ENCODE measurements around the gene SPATS1.

The SPATS1 gene

GRCh38 chr6:44356487-44356886 lies 14.0 kb downstream of the SPATS1 start:
- H3K36me3 ChIP-seq (ENCODE audit: insufficient read depth, low read length) = no peaks in the 10 kb centered on the region
- H3K27me3 ChIP-seq (ENCODE audit: insufficient read depth, low read length, poor library complexity, severe bottlenecking) = no peaks in the 10 kb centered on the region
- no peaks in the 10 kb centered on the region for H3F3A ChIP-seq (ENCODE audit: low read depth)
- H3K9me2 ChIP-seq (replicated peaks; ENCODE audit: low read depth, low read length) = no peaks in the 10 kb centered on the region
- TF ChIP-seq EZH2phosphoT487 (IDR thresholded peaks at IDR 0.05; ENCODE audit: borderline replicate concordance) (no peak), CTCF (conservative IDR thresholded peaks at IDR 0.05; ENCODE audit: low read length) (no peak)
- no peak overlapping the region for H3K4me2 ChIP-seq (ENCODE audit: low read depth, low read length, poor library complexity, severe bottlenecking)
- no peaks in the 10 kb centered on the region for H3K79me2 ChIP-seq (ENCODE audit: insufficient read depth, low read length)
- H3K9ac ChIP-seq (ENCODE audit: low read depth, low read length, poor library complexity, severe bottlenecking) = no peak overlapping the region
- H2AFZ ChIP-seq (ENCODE audit: low read length) = no peak overlapping the region
- H4K20me1 ChIP-seq (ENCODE audit: insufficient read depth, low read length, poor library complexity, severe bottlenecking) = no peaks in the 10 kb centered on the region
- no peaks in the 10 kb centered on the region for H3K4me1 ChIP-seq (ENCODE audit: insufficient read depth, low read length, poor library complexity, severe bottlenecking)
- no peak overlapping the region for H3K4me3 ChIP-seq (ENCODE audit: low read length, poor library complexity, severe bottlenecking)
- no peaks in the 10 kb centered on the region for H3K9me3 ChIP-seq (ENCODE audit: insufficient read depth, low read depth, low read length)

GRCh38 chr6:44359973-44360372 lies 17.5 kb downstream of the SPATS1 start:
- TF ChIP-seq CTCF (conservative IDR thresholded peaks at IDR 0.05; ENCODE audit: low read length) (no peak), EZH2phosphoT487 (IDR thresholded peaks at IDR 0.05; ENCODE audit: borderline replicate concordance) (no peak)
- H3K9ac ChIP-seq (ENCODE audit: low read depth, low read length, poor library complexity, severe bottlenecking) = no peak overlapping the region
- H2AFZ ChIP-seq (ENCODE audit: low read length) = no peak overlapping the region
- H4K20me1 ChIP-seq (ENCODE audit: insufficient read depth, low read length, poor library complexity, severe bottlenecking) = no peaks in the 10 kb centered on the region
- no peaks in the 10 kb centered on the region for H3K9me2 ChIP-seq (replicated peaks; ENCODE audit: low read depth, low read length)
- no peaks in the 10 kb centered on the region for H3K4me1 ChIP-seq (ENCODE audit: insufficient read depth, low read length, poor library complexity, severe bottlenecking)
- no peaks in the 10 kb centered on the region for H3F3A ChIP-seq (ENCODE audit: low read depth)
- no peaks in the 10 kb centered on the region for H3K36me3 ChIP-seq (ENCODE audit: insufficient read depth, low read length)
- H3K79me2 ChIP-seq (ENCODE audit: insufficient read depth, low read length) = no peaks in the 10 kb centered on the region
- no peaks in the 10 kb centered on the region for H3K9me3 ChIP-seq (ENCODE audit: insufficient read depth, low read depth, low read length)
- no peak overlapping the region for H3K4me3 ChIP-seq (ENCODE audit: low read length, poor library complexity, severe bottlenecking)
- no peaks in the 10 kb centered on the region for H3K27me3 ChIP-seq (ENCODE audit: insufficient read depth, low read length, poor library complexity, severe bottlenecking)
- no peak overlapping the region for H3K4me2 ChIP-seq (ENCODE audit: low read depth, low read length, poor library complexity, severe bottlenecking)

- H3K36me3 ChIP-seq (ENCODE audit: insufficient read depth, low read length) = no peaks in the 10 kb centered on the region
- no peaks in the 10 kb centered on the region for H3K4me1 ChIP-seq (ENCODE audit: insufficient read depth, low read length, poor library complexity, severe bottlenecking)
- H3K9ac ChIP-seq (ENCODE audit: low read depth, low read length, poor library complexity, severe bottlenecking) = no peak overlapping the region
- H3K4me2 ChIP-seq (ENCODE audit: low read depth, low read length, poor library complexity, severe bottlenecking) = no peak overlapping the region
- H3K9me3 ChIP-seq (ENCODE audit: insufficient read depth, low read depth, low read length) = no peaks in the 10 kb centered on the region
- TF ChIP-seq CTCF (conservative IDR thresholded peaks at IDR 0.05; ENCODE audit: low read length) (no peak), EZH2phosphoT487 (IDR thresholded peaks at IDR 0.05; ENCODE audit: borderline replicate concordance) (no peak)
- no peak overlapping the region for H2AFZ ChIP-seq (ENCODE audit: low read length)
- H3K79me2 ChIP-seq (ENCODE audit: insufficient read depth, low read length) = no peaks in the 10 kb centered on the region
- H3K27me3 ChIP-seq (ENCODE audit: insufficient read depth, low read length, poor library complexity, severe bottlenecking) = no peaks in the 10 kb centered on the region
- H4K20me1 ChIP-seq (ENCODE audit: insufficient read depth, low read length, poor library complexity, severe bottlenecking) = no peaks in the 10 kb centered on the region
- no peak overlapping the region for H3K4me3 ChIP-seq (ENCODE audit: low read length, poor library complexity, severe bottlenecking)
- H3F3A ChIP-seq (ENCODE audit: low read depth) = no peaks in the 10 kb centered on the region
- no peaks in the 10 kb centered on the region for H3K9me2 ChIP-seq (replicated peaks; ENCODE audit: low read depth, low read length)
These were observed 19.5 kb downstream of the SPATS1 start for GRCh38 chr6:44361947-44362346.

Measured in Loucy (cell line).